Prostate gland (tissue), 2 donors: ENCODE data around the gene TRIO. TPM values are rescaled to one million over a fixed set of nuclear protein-coding genes. Genes with fewer than 3 reads are reported as not detected.

ENCODE experiments used
- DNase-seq: peaks from one replicate; pipeline ENCODE4 v3.0.0-alpha.2; 2019; ENCODE audit warnings: low spot score
- H3K27ac ChIP-seq, 2 donors: fragments of 200-600 bp; sonication (generic); 2 replicates each; pipeline ENCODE4 v1.5.1; 2017 to 2019
- H3K27me3 ChIP-seq: fragments of 200-600 bp; sonication (generic); replicated peaks from 2 replicates; pipeline ENCODE4 v1.5.1; 2019; ENCODE audit not compliant: insufficient read depth
- H3K36me3 ChIP-seq, 2 donors: fragments of 200-600 bp; sonication (generic); 1 replicate in 1 of 2; 2 replicates in 1 of 2; pipeline versions ENCODE4 v1.5.1 to v1.8.1; 2017 to 2019
- H3K4me1 ChIP-seq: fragments of 200-600 bp; sonication (generic); replicated peaks from 2 replicates; pipeline ENCODE4 v1.5.1; 2019
- H3K4me3 ChIP-seq, 2 donors: fragments of 200-600 bp; sonication (generic); 2 replicates each; pipeline ENCODE4 v1.5.1; 2017 to 2019
- H3K9me3 ChIP-seq: fragments of 200-600 bp; sonication (generic); 2 replicates; pipeline ENCODE4 v1.5.1; 2017
- POLR2A ChIP-seq: fragments of 450-650 bp; IDR thresholded peaks from one replicate; pipeline ENCODE4 v1.6.1; 2016; ENCODE audit warnings: antibody characterized with exemption, mild to moderate bottlenecking
- POLR2AphosphoS5 ChIP-seq: sonication (generic); formaldehyde crosslinking; IDR thresholded peaks from one replicate; pipeline ENCODE4 v1.6.1; 2017; ENCODE audit warnings: antibody characterized with exemption
- WGBS: methylation state at CpG from one replicate; pipeline ENCODE4 v1.1.5; 2018; 5-methylcytosine and 5-hydroxymethylcytosine counted together
- intact Hi-C: fragments of 100-400 bp; cut with DNase I; formaldehyde crosslinking; loops from one replicate; pipeline ENCODE4 v1.14.2; 2022
- total RNA-seq, 2 donors: library from RNA; depleted of rRNA; stranded (reverse); fragments of >200 nt; gene quantifications; one replicate each; pipeline ENCODE4 v1.1.0, GENCODE V29; 2016
- TF ChIP-seq, protein P1 (sequence below), 4 experiments: fragments of 200-600 bp in 2 of 4; fragments of 450-650 bp in 2 of 4; sonication (generic) in 2 of 4; IDR thresholded peaks; 1 replicate in 3 of 4; 2 replicates in 1 of 4; pipeline ENCODE4 v1.5.1; 2016 to 2019; ENCODE audit warnings: antibody characterized with exemption in 4 of 4, mild to moderate bottlenecking in 2 of 4, moderate library complexity in 2 of 4

TRIO gene
- total RNA-seq, 2 donors from 2014 or later, result 90.3 to 197 TPM

DNA sequence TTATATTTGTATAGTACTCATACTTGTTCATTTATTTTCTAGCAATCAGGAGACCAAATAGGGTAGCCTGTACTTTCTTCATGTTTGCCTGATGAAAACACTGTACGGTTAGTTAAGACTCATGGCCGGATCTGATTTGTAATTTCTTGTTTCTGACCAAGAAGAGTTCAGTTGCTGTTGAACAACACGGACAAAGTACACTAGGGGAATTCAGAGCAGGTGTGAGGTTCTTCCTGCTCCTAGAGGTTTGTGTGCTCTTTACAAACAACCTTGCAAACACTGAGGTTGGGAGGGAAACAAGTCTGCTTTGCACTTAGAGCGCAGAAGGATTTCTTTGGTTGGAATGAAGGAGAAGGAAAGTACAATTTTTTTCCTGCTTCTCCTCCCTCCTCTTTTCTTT is 69.7 kb downstream of the TRIO start:
- H3K9me3 ChIP-seq, result no peaks in the 10 kb centered on the region
- peaks cover 9% of the 10 kb centered on the region for H3K4me1 ChIP-seq
- no peak overlapping the region for H3K4me3 ChIP-seq
- H3K27me3 ChIP-seq, result no peaks in the 10 kb centered on the region
- TF ChIP-seq, protein P1, sequence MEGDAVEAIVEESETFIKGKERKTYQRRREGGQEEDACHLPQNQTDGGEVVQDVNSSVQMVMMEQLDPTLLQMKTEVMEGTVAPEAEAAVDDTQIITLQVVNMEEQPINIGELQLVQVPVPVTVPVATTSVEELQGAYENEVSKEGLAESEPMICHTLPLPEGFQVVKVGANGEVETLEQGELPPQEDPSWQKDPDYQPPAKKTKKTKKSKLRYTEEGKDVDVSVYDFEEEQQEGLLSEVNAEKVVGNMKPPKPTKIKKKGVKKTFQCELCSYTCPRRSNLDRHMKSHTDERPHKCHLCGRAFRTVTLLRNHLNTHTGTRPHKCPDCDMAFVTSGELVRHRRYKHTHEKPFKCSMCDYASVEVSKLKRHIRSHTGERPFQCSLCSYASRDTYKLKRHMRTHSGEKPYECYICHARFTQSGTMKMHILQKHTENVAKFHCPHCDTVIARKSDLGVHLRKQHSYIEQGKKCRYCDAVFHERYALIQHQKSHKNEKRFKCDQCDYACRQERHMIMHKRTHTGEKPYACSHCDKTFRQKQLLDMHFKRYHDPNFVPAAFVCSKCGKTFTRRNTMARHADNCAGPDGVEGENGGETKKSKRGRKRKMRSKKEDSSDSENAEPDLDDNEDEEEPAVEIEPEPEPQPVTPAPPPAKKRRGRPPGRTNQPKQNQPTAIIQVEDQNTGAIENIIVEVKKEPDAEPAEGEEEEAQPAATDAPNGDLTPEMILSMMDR (IDR thresholded peaks at IDR 0.05), result no peak
- TF ChIP-seq POLR2A (no peak), POLR2AphosphoS5 (no peak)
- WGBS, result 43% methylated on average over 4 of the region's 4 CpGs
- H3K27ac ChIP-seq, result peak overlapping the region in 1 of 2 donors; percentile 4
- no peaks in the 10 kb centered on the region for H3K36me3 ChIP-seq
- intact Hi-C loops, result no loop called here
- no peak for DNase-seq

DNA sequence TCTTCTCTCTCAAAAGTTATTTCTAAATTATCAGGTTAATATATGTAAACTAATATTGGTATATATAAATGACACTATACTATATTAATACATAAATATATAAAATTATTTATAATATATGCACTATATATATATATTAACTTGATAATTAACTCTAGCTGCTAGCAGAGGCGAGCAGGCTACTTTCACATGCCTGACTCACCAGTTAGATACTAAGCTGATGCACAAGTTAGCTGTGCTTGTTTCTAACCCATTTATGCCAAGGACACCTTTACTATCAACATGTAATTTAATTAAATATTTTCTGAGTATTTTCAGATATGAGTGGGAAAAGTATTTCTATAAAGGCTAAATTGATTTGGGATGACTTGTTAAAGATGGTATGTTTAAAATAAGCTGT is 70.1 kb downstream of the TRIO start:
- DNase-seq, result no peak
- H3K27ac ChIP-seq, result no peak overlapping the region
- no peaks in the 10 kb centered on the region for H3K27me3 ChIP-seq
- peaks cover 8% of the 10 kb centered on the region for H3K4me1 ChIP-seq
- WGBS, result 74% methylated on average over 1 of the region's 1 CpG
- no peak for TF ChIP-seq POLR2AphosphoS5
- no peak overlapping the region for H3K4me3 ChIP-seq
- intact Hi-C loops, result no loop called here
- H3K9me3 ChIP-seq, result no peaks in the 10 kb centered on the region
- H3K36me3 ChIP-seq, result no peaks in the 10 kb centered on the region

DNA sequence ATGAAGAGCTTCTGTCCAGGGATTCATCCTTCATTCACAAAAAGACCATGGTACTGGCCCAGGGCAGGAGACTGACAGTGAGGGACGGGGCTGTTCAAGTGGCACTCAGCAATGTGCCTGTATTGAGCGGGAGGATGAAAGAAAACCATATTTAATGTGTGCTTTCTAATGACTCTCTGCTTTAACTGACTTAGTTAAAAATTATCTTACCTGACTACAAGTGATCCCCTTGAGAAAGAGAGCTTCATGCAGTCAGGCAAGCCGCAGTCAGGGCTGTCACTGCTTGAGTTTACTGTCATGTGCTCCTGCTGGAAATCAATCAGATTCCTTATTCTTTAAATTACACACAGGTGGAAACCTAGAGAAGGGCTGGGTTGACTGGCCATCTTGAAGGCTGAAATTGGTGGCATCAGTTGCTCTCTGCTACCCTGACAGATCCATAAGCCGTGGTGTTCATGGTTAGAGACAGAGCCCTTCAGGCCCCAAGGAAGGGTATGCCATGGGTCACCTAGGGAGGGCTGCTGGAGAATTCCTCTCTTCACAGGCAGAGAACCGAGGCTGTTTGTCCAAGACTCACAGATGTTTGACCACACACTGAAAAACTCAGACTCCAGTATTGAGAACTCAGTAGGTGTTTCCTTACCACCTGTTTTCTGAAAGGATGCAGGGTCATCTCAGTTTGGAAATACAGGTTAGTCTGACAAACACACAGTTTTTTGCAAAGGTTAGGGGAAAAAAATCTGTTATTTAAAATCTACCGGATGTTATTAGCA is 70.9 kb downstream of the TRIO start:
- no peak for DNase-seq
- Histone ChIP-seq H3K4me1 (peaks cover 11% of the 10 kb centered on the region), H3K27me3 (no peaks in the 10 kb centered on the region), H3K9me3 (no peaks in the 10 kb centered on the region), H3K36me3 (no peaks in the 10 kb centered on the region), H3K4me3 (no peak overlapping the region), H3K27ac (no peak overlapping the region)
- TF ChIP-seq, protein P1 (IDR thresholded peaks at IDR 0.05), result no peak
- TF ChIP-seq POLR2A, result no peak
- no peak for TF ChIP-seq POLR2AphosphoS5
- 89% methylated on average over 6 of the region's 6 CpGs for WGBS
- intact Hi-C loops, result no loop called here

DNA sequence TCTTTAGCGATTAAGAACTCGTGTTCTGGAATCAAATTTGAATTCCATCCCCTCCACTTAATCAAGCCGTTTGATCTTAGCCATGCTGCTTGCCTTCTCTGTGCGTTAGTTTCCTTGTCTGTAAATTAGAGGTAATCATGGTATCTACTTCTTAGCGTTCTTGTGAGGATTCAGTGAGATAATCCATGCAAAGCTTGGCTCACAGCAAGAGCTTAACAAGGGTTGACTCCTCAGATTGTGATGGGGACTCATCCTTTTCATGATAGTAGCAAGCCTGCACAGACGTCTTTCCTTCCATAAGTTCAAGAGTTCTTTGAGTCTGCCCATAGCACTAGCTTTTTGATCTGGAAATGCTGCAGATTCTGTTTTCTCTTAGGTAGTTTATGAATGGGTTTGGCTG is 72.8 kb downstream of the TRIO start:
- Histone ChIP-seq H3K4me1 (peaks cover 11% of the 10 kb centered on the region), H3K27ac (no peak overlapping the region)
- intact Hi-C loops, result no loop called here

DNA sequence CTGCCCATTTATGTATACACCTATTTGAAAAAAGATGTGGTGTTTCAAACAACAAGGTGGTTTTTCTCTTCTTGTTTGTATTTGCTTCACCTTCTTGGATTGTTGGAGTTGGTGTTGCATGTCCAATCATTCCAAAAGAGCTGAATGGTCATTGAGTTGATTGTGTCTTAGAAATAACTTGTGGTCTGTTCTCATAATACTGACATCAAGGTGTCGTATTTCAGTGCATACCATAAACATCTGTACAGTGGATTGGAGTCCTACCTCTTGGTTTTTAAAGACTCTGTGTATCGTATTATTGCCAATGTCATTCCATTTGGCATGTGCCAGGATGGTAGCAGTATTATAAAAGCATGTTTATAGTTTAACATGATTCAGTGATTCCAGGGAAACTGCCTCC is 73.2 kb downstream of the TRIO start:
- DNase-seq, result no peak
- peaks cover 11% of the 10 kb centered on the region for H3K4me1 ChIP-seq
- no peaks in the 10 kb centered on the region for H3K27me3 ChIP-seq
- WGBS, result 85% methylated on average over 2 of the region's 2 CpGs
- no peak overlapping the region for H3K4me3 ChIP-seq
- no peaks in the 10 kb centered on the region for H3K9me3 ChIP-seq
- H3K27ac ChIP-seq, result no peak overlapping the region
- H3K36me3 ChIP-seq, result no peaks in the 10 kb centered on the region
- TF ChIP-seq POLR2AphosphoS5 (no peak), POLR2A (no peak)
- TF ChIP-seq, protein P1 (IDR thresholded peaks at IDR 0.05), result no peak
- intact Hi-C loops, result no loop called here

More for the DNA sequence above, 72.8 kb downstream of the TRIO start:
- Histone ChIP-seq H3K9me3 (no peaks in the 10 kb centered on the region), H3K4me3 (no peak overlapping the region), H3K36me3 (no peaks in the 10 kb centered on the region), H3K27me3 (no peaks in the 10 kb centered on the region)
- TF ChIP-seq, protein P1 (IDR thresholded peaks at IDR 0.05), result no peak
- no peak for TF ChIP-seq POLR2A
- no peak for TF ChIP-seq POLR2AphosphoS5
- 91% methylated on average over 6 of the region's 6 CpGs for WGBS
- no peak for DNase-seq
